ENCODE results near the gene JARID2.
A peak's percentile ranks its signal among the peaks of the same experiment; 100 is the strongest.

The JARID2 gene

DNA sequence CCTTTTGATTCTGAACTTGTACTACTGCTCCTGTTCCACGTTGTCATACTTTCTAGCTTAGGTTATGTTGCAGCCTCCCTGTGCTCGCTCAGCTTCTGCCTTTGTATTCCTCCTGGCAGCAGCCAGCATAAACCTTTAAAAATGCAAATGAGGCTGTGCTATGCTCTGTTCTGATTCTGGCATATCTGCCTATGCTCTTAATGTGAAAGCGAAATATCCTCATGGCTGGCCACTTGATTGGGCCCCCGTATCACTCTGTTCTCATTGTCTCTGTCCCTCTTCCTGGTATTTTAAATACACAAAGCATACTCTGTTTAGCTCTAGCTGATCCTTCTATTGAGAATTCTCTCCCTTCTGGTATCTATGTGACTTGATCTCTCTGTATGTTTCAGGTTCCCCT, 139.0 kb downstream of the JARID2 start:
- TF ChIP-seq, protein P1, sequence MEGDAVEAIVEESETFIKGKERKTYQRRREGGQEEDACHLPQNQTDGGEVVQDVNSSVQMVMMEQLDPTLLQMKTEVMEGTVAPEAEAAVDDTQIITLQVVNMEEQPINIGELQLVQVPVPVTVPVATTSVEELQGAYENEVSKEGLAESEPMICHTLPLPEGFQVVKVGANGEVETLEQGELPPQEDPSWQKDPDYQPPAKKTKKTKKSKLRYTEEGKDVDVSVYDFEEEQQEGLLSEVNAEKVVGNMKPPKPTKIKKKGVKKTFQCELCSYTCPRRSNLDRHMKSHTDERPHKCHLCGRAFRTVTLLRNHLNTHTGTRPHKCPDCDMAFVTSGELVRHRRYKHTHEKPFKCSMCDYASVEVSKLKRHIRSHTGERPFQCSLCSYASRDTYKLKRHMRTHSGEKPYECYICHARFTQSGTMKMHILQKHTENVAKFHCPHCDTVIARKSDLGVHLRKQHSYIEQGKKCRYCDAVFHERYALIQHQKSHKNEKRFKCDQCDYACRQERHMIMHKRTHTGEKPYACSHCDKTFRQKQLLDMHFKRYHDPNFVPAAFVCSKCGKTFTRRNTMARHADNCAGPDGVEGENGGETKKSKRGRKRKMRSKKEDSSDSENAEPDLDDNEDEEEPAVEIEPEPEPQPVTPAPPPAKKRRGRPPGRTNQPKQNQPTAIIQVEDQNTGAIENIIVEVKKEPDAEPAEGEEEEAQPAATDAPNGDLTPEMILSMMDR (IDR thresholded peaks at IDR 0.05; ENCODE audit: low read depth, low read length): no peak
- Histone ChIP-seq H3K27me3 (ENCODE audit: insufficient read depth, low read depth, severe bottlenecking) (no peaks in the 10 kb centered on the region), H3K4me3 (ENCODE audit: low read depth, low read length) (no peak overlapping the region), H3K27ac (peak overlapping the region; percentile 2; the same call in 1 of the 2 replicates), H3K36me3 (no peaks in the 10 kb centered on the region), H3K9me3 (ENCODE audit: severe bottlenecking) (no peaks in the 10 kb centered on the region)
- DNase-seq: no peak

DNA sequence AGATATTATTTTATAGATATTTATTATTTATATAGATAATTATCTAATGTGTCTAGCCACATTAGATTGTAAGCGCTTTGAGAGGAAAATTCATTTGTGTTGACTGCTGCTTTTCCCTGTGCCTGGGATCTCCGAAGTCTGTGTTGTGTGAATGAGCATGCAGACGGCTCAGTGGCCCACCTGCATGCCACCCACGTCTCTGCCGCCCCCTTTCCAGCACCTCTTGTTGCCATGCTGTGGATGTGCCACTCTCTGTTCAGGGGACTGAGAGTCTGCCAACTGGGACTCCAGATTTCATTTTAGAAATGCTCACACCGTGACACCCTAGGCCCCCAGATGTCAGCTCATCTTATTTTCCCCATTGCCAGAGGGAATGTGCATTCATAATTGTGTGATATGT, 139.7 kb downstream of the JARID2 start:
- no peak overlapping the region for H3K4me3 ChIP-seq (ENCODE audit: low read depth, low read length)
- no peak for DNase-seq
- no peaks in the 10 kb centered on the region for H3K36me3 ChIP-seq
- no peak overlapping the region for H3K27ac ChIP-seq
- no peaks in the 10 kb centered on the region for H3K27me3 ChIP-seq (ENCODE audit: insufficient read depth, low read depth, severe bottlenecking)
- no peaks in the 10 kb centered on the region for H3K9me3 ChIP-seq (ENCODE audit: severe bottlenecking)
- TF ChIP-seq, protein P1 (IDR thresholded peaks at IDR 0.05; ENCODE audit: low read depth, low read length): no peak

DNA sequence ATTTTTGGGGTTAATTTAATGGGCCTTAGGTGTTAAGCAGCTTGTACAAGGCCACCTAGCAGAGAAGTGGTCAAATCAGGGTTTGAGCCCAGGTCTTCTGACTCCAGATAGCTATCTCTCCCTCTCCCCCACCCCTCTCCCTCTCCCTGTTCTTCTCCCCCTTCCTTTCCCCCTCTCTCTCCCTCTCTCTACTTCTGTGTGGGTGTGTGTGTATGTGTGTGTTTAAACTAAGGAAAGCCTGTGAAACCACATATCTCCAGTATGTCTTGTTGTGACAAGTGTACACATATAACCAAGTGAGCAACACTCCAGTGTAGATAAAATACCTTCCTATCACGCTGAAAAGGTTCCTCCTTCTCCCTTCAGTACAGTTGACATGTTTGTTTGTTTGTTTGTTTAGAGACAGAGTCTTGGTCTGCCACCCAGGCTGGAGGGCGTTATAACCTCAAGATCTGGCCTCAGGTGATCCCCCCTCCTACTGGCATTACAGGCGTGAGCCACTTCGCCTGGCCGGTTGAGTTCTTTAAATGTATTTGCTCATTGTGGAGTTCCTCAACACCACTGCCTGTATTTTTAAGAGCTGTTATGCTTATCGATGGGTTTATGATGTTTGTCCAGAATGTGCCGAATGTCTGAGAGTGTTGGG, 140.4 kb downstream of the JARID2 start:
- H3K4me3 ChIP-seq (ENCODE audit: low read depth, low read length): no peak overlapping the region
- TF ChIP-seq, protein P1 (IDR thresholded peaks at IDR 0.05; ENCODE audit: low read depth, low read length): no peak

DNA sequence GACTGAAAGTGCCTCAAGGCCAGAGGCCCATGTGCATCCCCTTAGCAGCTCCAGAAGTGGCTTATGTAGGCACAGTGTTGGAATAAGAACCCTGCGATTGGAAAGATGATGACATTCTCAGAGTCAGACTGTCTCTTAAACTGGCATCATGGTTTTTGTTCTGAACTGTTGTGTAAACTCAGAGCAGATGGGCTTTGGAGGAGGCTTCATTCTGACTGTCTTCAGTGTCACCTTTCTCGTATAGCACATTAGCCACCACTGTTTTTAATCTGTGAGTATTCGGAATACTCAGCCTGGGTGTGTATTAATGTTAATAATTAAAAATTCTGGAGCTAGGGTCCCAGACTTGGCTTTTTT, 140.9 kb downstream of the JARID2 start:
- Histone ChIP-seq H3K27ac (no peak overlapping the region), H3K36me3 (no peaks in the 10 kb centered on the region), H3K27me3 (ENCODE audit: insufficient read depth, low read depth, severe bottlenecking) (no peaks in the 10 kb centered on the region), H3K9me3 (ENCODE audit: severe bottlenecking) (no peaks in the 10 kb centered on the region), H3K4me3 (ENCODE audit: low read depth, low read length) (no peak overlapping the region)
- TF ChIP-seq, protein P1 (IDR thresholded peaks at IDR 0.05; ENCODE audit: low read depth, low read length): no peak
- DNase-seq: no peak

More for the DNA sequence above, 140.4 kb downstream of the JARID2 start:
- no peak overlapping the region for H3K27ac ChIP-seq
- H3K9me3 ChIP-seq (ENCODE audit: severe bottlenecking): no peaks in the 10 kb centered on the region
- no peaks in the 10 kb centered on the region for H3K36me3 ChIP-seq
- no peak for DNase-seq
- no peaks in the 10 kb centered on the region for H3K27me3 ChIP-seq (ENCODE audit: insufficient read depth, low read depth, severe bottlenecking)

DNA sequence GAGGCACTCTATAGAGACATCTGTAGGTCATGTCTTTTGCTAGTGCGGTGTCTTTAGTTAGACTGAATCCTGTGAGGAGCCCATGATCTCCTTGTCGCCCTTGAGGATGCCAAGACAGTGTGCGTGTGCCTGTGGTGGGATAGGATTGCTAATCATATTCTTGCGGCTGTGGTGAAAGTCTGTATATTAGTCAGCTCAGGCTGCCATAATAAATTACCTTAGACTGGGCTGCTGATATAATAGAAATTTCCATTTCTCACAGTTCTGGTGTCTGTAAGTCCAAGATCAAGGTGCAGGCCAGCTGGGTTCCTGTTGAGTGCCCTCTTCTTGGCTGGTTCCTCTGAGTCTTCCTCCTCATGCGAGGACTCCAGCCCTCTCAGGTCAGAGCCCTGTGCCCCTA, 141.2 kb downstream of the JARID2 start:
- H3K9me3 ChIP-seq (ENCODE audit: severe bottlenecking): no peaks in the 10 kb centered on the region
- no peaks in the 10 kb centered on the region for H3K36me3 ChIP-seq
- H3K27me3 ChIP-seq (ENCODE audit: insufficient read depth, low read depth, severe bottlenecking): no peaks in the 10 kb centered on the region
- TF ChIP-seq, protein P1 (IDR thresholded peaks at IDR 0.05; ENCODE audit: low read depth, low read length): no peak
- no peak overlapping the region for H3K27ac ChIP-seq
- no peak for DNase-seq
- H3K4me3 ChIP-seq (ENCODE audit: low read depth, low read length): no peak overlapping the region
